Measurements from ENCODE around the gene MBD4. TPM values are rescaled to one million over a fixed set of nuclear protein-coding genes. Genes with fewer than 3 reads are reported as not detected.

Gene MBD4
- total and polyA plus RNA-seq, 2 donors (not counting 1 experiment from before 2014, with no cell fraction given), result 95.7 to 140 TPM

DNA sequence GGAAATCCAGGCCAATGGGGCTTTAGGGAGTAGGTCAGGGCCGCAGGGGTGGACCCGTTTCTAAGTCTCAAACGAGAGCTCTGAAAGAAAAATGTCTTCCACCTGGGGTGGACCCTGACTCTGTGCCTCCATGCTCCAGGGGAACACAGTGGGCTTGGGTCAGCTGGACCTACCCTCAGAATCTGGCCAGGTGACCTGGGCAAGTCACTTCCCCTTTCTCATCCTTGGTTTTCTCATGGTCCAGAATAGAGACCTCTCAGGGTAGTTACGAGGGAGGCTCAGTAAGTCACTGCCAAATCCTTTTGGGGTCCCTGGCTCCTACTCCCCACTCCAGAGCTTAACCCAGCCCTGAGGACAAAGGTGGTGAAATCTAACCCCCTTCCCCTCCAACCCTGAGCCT lies 37.1 kb downstream of the MBD4 start:
- ATAC-seq (ENCODE audit: low read depth) (no peak), DNase-seq (no peak)
- H3K9ac ChIP-seq (ENCODE audit: low read length), result no peak overlapping the region
- peaks cover 17 to 20% of the 10 kb centered on the region in 2 donors for H3K4me1 ChIP-seq (ENCODE audit: control insufficient read depth in 2 of 2, insufficient read depth in 2 of 2, low read length in 2 of 2)
- no peaks in the 10 kb centered on the region for H3K9me3 ChIP-seq (ENCODE audit: control extremely low read depth in 1 of 3, control insufficient read depth in 2 of 3, insufficient read depth in 1 of 3, low read length in 2 of 3)
- no peak overlapping the region for H3K27ac Mint-ChIP-seq
- H4K20me1 ChIP-seq (ENCODE audit: control insufficient read depth, insufficient read depth, low read length, poor library complexity, severe bottlenecking), result peaks cover 10% of the 10 kb centered on the region
- TF ChIP-seq, protein P1, sequence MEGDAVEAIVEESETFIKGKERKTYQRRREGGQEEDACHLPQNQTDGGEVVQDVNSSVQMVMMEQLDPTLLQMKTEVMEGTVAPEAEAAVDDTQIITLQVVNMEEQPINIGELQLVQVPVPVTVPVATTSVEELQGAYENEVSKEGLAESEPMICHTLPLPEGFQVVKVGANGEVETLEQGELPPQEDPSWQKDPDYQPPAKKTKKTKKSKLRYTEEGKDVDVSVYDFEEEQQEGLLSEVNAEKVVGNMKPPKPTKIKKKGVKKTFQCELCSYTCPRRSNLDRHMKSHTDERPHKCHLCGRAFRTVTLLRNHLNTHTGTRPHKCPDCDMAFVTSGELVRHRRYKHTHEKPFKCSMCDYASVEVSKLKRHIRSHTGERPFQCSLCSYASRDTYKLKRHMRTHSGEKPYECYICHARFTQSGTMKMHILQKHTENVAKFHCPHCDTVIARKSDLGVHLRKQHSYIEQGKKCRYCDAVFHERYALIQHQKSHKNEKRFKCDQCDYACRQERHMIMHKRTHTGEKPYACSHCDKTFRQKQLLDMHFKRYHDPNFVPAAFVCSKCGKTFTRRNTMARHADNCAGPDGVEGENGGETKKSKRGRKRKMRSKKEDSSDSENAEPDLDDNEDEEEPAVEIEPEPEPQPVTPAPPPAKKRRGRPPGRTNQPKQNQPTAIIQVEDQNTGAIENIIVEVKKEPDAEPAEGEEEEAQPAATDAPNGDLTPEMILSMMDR (IDR thresholded peaks at IDR 0.05), result no peak
- no peak for TF ChIP-seq EZH2 (IDR thresholded peaks at IDR 0.05; ENCODE audit: borderline replicate concordance, insufficient read depth, low read depth, low read length, poor library complexity, severe bottlenecking)
- ChIA-PET CTCF (interaction anchor here (0.6 to 2.6 kb wide), 3 partner anchors 18 to 432 kb away, joined by 3 to 12 read pairs (median 4); no protein-coding TSS in a partner anchor), POLR2A (no interaction called here)
- no peak overlapping the region for H3K4me3 Mint-ChIP-seq
- no peak overlapping the region for H2AFZ ChIP-seq (ENCODE audit: insufficient read depth, low read depth, low read length, poor library complexity, severe bottlenecking)
- no peak overlapping the region for H3K4me3 ChIP-seq (ENCODE audit: control extremely low read depth in 1 of 5, extremely low read depth in 1 of 5, insufficient read depth in 1 of 5, low read depth in 2 of 5, low read length in 4 of 5)
- peaks cover 20% of the 10 kb centered on the region for H3K79me2 ChIP-seq (ENCODE audit: control insufficient read depth, insufficient read depth, low read length)
- H3K27me3 ChIP-seq (replicated peaks in 1 of 4; ENCODE audit: control extremely low read depth in 1 of 4, control insufficient read depth in 3 of 4, insufficient read depth in 4 of 4, low read length in 3 of 4), result no peaks in the 10 kb centered on the region
- no peak overlapping the region for H3K27ac ChIP-seq (ENCODE audit: low read length in 2 of 2)
- no peaks in the 10 kb centered on the region for H3K27me3 Mint-ChIP-seq
- H3K9me3 Mint-ChIP-seq (ENCODE audit: insufficient read depth), result no peaks in the 10 kb centered on the region
- intact Hi-C loops (cut with micrococcal nuclease), result no loop called here
- peaks cover 22% of the 10 kb centered on the region for H3K4me1 Mint-ChIP-seq
- H3K4me2 ChIP-seq (replicated peaks; ENCODE audit: low read depth, low read length, poor library complexity, severe bottlenecking), result no peak overlapping the region
- 98% methylated on average over 4 of the region's 4 CpGs for WGBS (ENCODE audit: insufficient coverage)
- H3K36me3 ChIP-seq (replicated peaks in 1 of 2; ENCODE audit: control extremely low read depth in 1 of 2, control insufficient read depth in 1 of 2, extremely low read depth in 1 of 2, insufficient read depth in 2 of 2, low read length in 1 of 2), result no peaks in the 10 kb centered on the region

DNA sequence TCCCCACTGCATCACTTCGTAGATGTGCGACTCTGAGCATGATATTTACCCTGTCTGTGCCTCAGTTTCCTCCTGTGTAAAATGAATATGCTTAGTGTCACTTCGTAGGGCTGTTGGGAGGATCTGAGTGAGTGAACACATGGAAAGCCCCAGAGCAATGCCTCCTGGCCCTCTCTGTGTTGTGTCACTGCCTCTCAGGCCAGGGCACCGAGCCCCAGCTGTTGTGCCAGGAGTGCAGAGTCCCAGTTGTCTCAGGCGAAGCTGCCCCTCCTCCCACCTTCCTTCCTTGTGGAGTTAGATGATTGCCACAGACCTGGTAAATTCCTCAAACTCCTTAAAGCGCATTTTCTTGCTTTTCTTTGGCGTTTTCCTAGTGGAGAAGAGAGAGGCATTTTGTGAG lies 37.5 kb downstream of the MBD4 start:
- POLR2A ChIA-PET, result no interaction called here
- WGBS (ENCODE audit: insufficient coverage), result 100% methylated on average over 4 of the region's 7 CpGs
- Histone ChIP-seq H3K9me3 (ENCODE audit: control extremely low read depth in 1 of 3, control insufficient read depth in 2 of 3, insufficient read depth in 1 of 3, low read length in 2 of 3) (no peaks in the 10 kb centered on the region), H4K20me1 (ENCODE audit: control insufficient read depth, insufficient read depth, low read length, poor library complexity, severe bottlenecking) (peaks cover 14% of the 10 kb centered on the region), H3K9ac (ENCODE audit: low read length) (no peak overlapping the region), H3K4me1 (ENCODE audit: control insufficient read depth in 2 of 2, insufficient read depth in 2 of 2, low read length in 2 of 2) (peaks cover 20 to 22% of the 10 kb centered on the region in 2 donors), H3K27ac (ENCODE audit: low read length in 2 of 2) (no peak overlapping the region), H3K36me3 (replicated peaks in 1 of 2; ENCODE audit: control extremely low read depth in 1 of 2, control insufficient read depth in 1 of 2, extremely low read depth in 1 of 2, insufficient read depth in 2 of 2, low read length in 1 of 2) (no peaks in the 10 kb centered on the region), H2AFZ (ENCODE audit: insufficient read depth, low read depth, low read length, poor library complexity, severe bottlenecking) (no peak overlapping the region), H3K4me2 (replicated peaks; ENCODE audit: low read depth, low read length, poor library complexity, severe bottlenecking) (no peak overlapping the region), H3K27me3 (replicated peaks in 1 of 4; ENCODE audit: control extremely low read depth in 1 of 4, control insufficient read depth in 3 of 4, insufficient read depth in 4 of 4, low read length in 3 of 4) (no peaks in the 10 kb centered on the region), H3K4me3 (ENCODE audit: control extremely low read depth in 1 of 5, extremely low read depth in 1 of 5, insufficient read depth in 1 of 5, low read depth in 2 of 5, low read length in 4 of 5) (no peak overlapping the region), H3K79me2 (ENCODE audit: control insufficient read depth, insufficient read depth, low read length) (peaks cover 24% of the 10 kb centered on the region)
- CTCF ChIA-PET, result interaction anchor here (0.6 to 2.6 kb wide), 4 partner anchors 18 to 432 kb away, joined by 3 to 12 read pairs (median 4); partner anchors contain the start of gene EFCAB12
- DNase-seq, result no peak
- Mint-ChIP-seq H3K27me3 (no peaks in the 10 kb centered on the region), H3K4me1 (peaks cover 26% of the 10 kb centered on the region), H3K4me3 (no peak overlapping the region), H3K9me3 (ENCODE audit: insufficient read depth) (no peaks in the 10 kb centered on the region), H3K27ac (no peak overlapping the region)
- intact Hi-C loops (cut with micrococcal nuclease), result no loop called here
- no peak for ATAC-seq (ENCODE audit: low read depth)
- TF ChIP-seq, protein P1 (IDR thresholded peaks at IDR 0.05), result no peak
- no peak for TF ChIP-seq EZH2 (IDR thresholded peaks at IDR 0.05; ENCODE audit: borderline replicate concordance, insufficient read depth, low read depth, low read length, poor library complexity, severe bottlenecking)
